Measurements from ENCODE around the gene CYP8B1. TPM values are rescaled to one million over a fixed set of nuclear protein-coding genes. Genes with fewer than 3 reads are reported as not detected.

Gene CYP8B1
- total RNA-seq, 4 donors from 2014 or later, result not detected

- TF ChIP-seq CTCF (IDR thresholded peaks at IDR 0.05), result no peak
- TF ChIP-seq POLR2A (IDR thresholded peaks at IDR 0.05), result no peak
- peaks cover 0 to 19% (median 0%) of the 10 kb centered on the region in 3 donors for H3K4me1 ChIP-seq
- H3K36me3 ChIP-seq, result no peaks in the 10 kb centered on the region
- H3K27me3 ChIP-seq, result no peaks in the 10 kb centered on the region
- no peak overlapping the region for H3K27ac ChIP-seq
- H3K9me3 ChIP-seq, result no peaks in the 10 kb centered on the region
- intact Hi-C loops (cut with DNase I), result no loop called here
- no peak overlapping the region for H3K4me3 ChIP-seq
- DNase-seq, result no peak
Observed at GRCh38 chr3:42855219-42855546, 20.5 kb downstream of the CYP8B1 start.

GRCh38 chr3:42853739-42854302 is 21.9 kb downstream of the CYP8B1 start:
- Histone ChIP-seq H3K4me3 (no peak overlapping the region), H3K27ac (no peak overlapping the region), H3K4me1 (peaks cover 0 to 19% (median 0%) of the 10 kb centered on the region in 3 donors), H3K9me3 (no peaks in the 10 kb centered on the region), H3K27me3 (no peaks in the 10 kb centered on the region), H3K36me3 (no peaks in the 10 kb centered on the region)
- intact Hi-C loops (cut with DNase I), result no loop called here
- 76 to 78% methylated on average over 2 to 4 of the region's 4 CpGs for WGBS, 2 donors
- DNase-seq, result no peak
- TF ChIP-seq CTCF (IDR thresholded peaks at IDR 0.05) (no peak), POLR2A (IDR thresholded peaks at IDR 0.05) (no peak)

GRCh38 chr3:42853056-42853455 is 22.6 kb downstream of the CYP8B1 start:
- peak overlapping the region in 1 of 4 donors; percentile 22 for H3K27ac ChIP-seq
- intact Hi-C loops (cut with DNase I), result no loop called here

GRCh38 chr3:42852441-42852840 is 23.2 kb downstream of the CYP8B1 start:
- 23 to 33% methylated on average over 1 to 2 of the region's 2 CpGs for WGBS, 2 donors

More at GRCh38 chr3:42853056-42853455, 22.6 kb downstream of the CYP8B1 start:
- no peaks in the 10 kb centered on the region for H3K27me3 ChIP-seq
- no peak for DNase-seq
- H3K36me3 ChIP-seq, result no peaks in the 10 kb centered on the region
- TF ChIP-seq POLR2A (IDR thresholded peaks at IDR 0.05) (no peak), CTCF (IDR thresholded peaks at IDR 0.05) (no peak)
- H3K4me3 ChIP-seq, result no peak overlapping the region
- 64 to 83% methylated on average over 1 of the region's 1 CpG for WGBS, 2 donors
- peaks cover 0 to 19% (median 0%) of the 10 kb centered on the region in 3 donors for H3K4me1 ChIP-seq
- no peaks in the 10 kb centered on the region for H3K9me3 ChIP-seq

More at GRCh38 chr3:42852441-42852840, 23.2 kb downstream of the CYP8B1 start:
- Histone ChIP-seq H3K27ac (peak overlapping the region in 2 of 4 donors; percentile 18 to 55), H3K4me3 (no peak overlapping the region), H3K27me3 (no peaks in the 10 kb centered on the region), H3K9me3 (no peaks in the 10 kb centered on the region), H3K4me1 (peaks cover 1 to 23% (median 4%) of the 10 kb centered on the region in 3 donors), H3K36me3 (no peaks in the 10 kb centered on the region)
- TF ChIP-seq POLR2A (IDR thresholded peaks at IDR 0.05), result no peak
- no peak for TF ChIP-seq CTCF (IDR thresholded peaks at IDR 0.05)
- DNase-seq, result no peak
- intact Hi-C loops (cut with DNase I), result no loop called here

Data from esophagus squamous epithelium (tissue), 5 donors.